GM12892 (cell line): ENCODE results near the gene C11orf87.

Experiments
- POLR2A ChIP-seq: IDR thresholded peaks from 2 replicates; pipeline ENCODE4 v1.6.1; 2011; ENCODE audit warnings: low read depth, low read length, control low read depth
- POLR2AphosphoS5 ChIP-seq: IDR thresholded peaks from 2 replicates; pipeline ENCODE4 v1.6.1; 2011; ENCODE audit warnings: low read depth, low read length, control low read depth
- TAF1 ChIP-seq: IDR thresholded peaks from 2 replicates; pipeline ENCODE4 v1.6.1; 2011; ENCODE audit warnings: low read depth, mild to moderate bottlenecking, control low read depth, low read length, borderline replicate concordance

DNA sequence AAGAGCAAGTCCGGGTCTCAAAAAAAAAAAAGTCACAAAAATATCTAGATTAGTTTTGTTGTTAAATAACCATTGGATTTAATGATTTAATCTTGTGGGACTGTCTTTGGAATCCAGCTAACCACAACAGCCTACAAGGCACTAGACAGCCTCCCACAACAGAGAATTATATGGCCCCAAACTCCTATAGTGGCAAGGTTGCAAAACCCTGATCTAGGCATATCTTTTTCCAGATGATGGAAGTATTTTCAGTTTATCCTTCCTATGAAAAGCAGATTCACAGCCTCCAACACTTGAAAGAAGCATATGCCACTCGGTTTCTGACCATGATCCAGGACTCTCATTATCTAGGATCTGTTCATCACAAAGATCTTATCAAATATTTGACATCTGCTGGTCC is 5.4 kb upstream of the C11orf87 start:
- no peak for TF ChIP-seq POLR2A
- TF ChIP-seq POLR2AphosphoS5 = no peak
- TF ChIP-seq TAF1 = no peak
